Endothelial cell of umbilical vein (primary cell): Measurements from ENCODE around the gene SLC8A1. TPM values are rescaled to one million over a fixed set of nuclear protein-coding genes. Genes with fewer than 3 reads are reported as not detected.

Experiments used
- BruUV-seq: library from RNA; stranded (reverse); fragments of 400-500 nt; replicated peaks from 2 replicates; lab custom pipeline; 2021; lab: Mats Ljungman, UMichigan
- CTCF ChIA-PET: fragments of 300-600, 350-600 bp; sonication (Branson Sonifier 250); formaldehyde crosslinking; loops from one replicate; lab custom pipeline; 2021; ENCODE audit warnings: antibody characterized with exemption, inconsistent platforms; lab: Charles Lee
- POLR2A ChIA-PET: fragments of 300-600, 350-600 bp; sonication (Branson Sonifier 250); formaldehyde crosslinking; loops from one replicate; lab custom pipeline; 2021; ENCODE audit warnings: antibody characterized with exemption, inconsistent platforms; lab: Charles Lee
- DNase-seq: peaks from one replicate; pipeline ENCODE4 v3.0.0-alpha.2; 2011; ENCODE audit warnings: low read depth, low spot score
- FAIRE-seq: peaks from 2 replicates; lab custom pipeline; 2011; peaks lifted over from hg19 to GRCh38; lab: Jason Lieb, UNC
- H2AFZ ChIP-seq: 2 replicates; pipeline ENCODE4 v1.6.0; 2012; ENCODE audit warnings: low read depth, low read length, control low read depth, inconsistent platforms
- H3K27ac ChIP-seq: 2 replicates; pipeline ENCODE4 v1.5.1; 2011; ENCODE audit warnings: low read depth, mild to moderate bottlenecking, control low read depth, low read length, moderate library complexity; ENCODE audit not compliant: insufficient read depth
- H3K27me3 ChIP-seq, 2 experiments: 2 replicates each; pipeline versions ENCODE4 v1.6.0 to v1.6.1; 2011; ENCODE audit warnings: low read length in 2 of 2, mixed read lengths in 1 of 2; ENCODE audit not compliant: control insufficient read depth in 2 of 2, insufficient read depth in 2 of 2
- H3K36me3 ChIP-seq, 2 experiments: 2 replicates in 1 of 2; 3 replicates in 1 of 2; pipeline ENCODE4 v1.5.1; 2011; ENCODE audit warnings: low read length in 2 of 2, mild to moderate bottlenecking in 1 of 2, moderate library complexity in 1 of 2; ENCODE audit not compliant: control insufficient read depth in 2 of 2, insufficient read depth in 2 of 2; ENCODE audit errors: extremely low read depth in 1 of 2
- H3K4me1 ChIP-seq: 3 replicates; pipeline ENCODE4 v1.5.1; 2011; ENCODE audit warnings: mild to moderate bottlenecking, low read length; ENCODE audit not compliant: control insufficient read depth, insufficient read depth; ENCODE audit errors: extremely low read depth
- H3K4me2 ChIP-seq: 2 replicates; pipeline ENCODE4 v1.6.1; 2011; ENCODE audit warnings: low read length, control low read depth, mixed read lengths; ENCODE audit not compliant: insufficient read depth
- H3K4me3 ChIP-seq, 3 experiments: fragments of 200-600 bp in 1 of 3; sonication (generic), shearing (Covaris generic) in 1 of 3; replicated peaks in 1 of 3; 2 replicates each; pipeline ENCODE4 v1.5.1; 2011 to 2016; ENCODE audit warnings: control low read depth in 3 of 3, low read length in 3 of 3, mild to moderate bottlenecking in 2 of 3, inconsistent platforms in 1 of 3, low read depth in 1 of 3, moderate library complexity in 1 of 3; ENCODE audit not compliant: insufficient read depth in 1 of 3
- H3K79me2 ChIP-seq: 2 replicates; pipeline ENCODE4 v1.6.0; 2012; ENCODE audit warnings: low read length, inconsistent platforms; ENCODE audit not compliant: control insufficient read depth, insufficient read depth
- H3K9ac ChIP-seq: replicated peaks from 2 replicates; pipeline ENCODE3; 2011; ENCODE audit warnings: low read length, control low read depth; ENCODE audit not compliant: insufficient read depth; ENCODE audit errors: extremely low read depth
- H3K9me1 ChIP-seq: replicated peaks from 3 replicates; pipeline ENCODE4 v1.6.0; 2011; ENCODE audit warnings: mild to moderate bottlenecking, low read length; ENCODE audit not compliant: control insufficient read depth, insufficient read depth; ENCODE audit errors: extremely low read depth
- H3K9me3 ChIP-seq: replicated peaks from 2 replicates; pipeline ENCODE4 v1.5.1; 2012; ENCODE audit warnings: low read length, inconsistent platforms; ENCODE audit not compliant: control insufficient read depth, insufficient read depth
- H4K20me1 ChIP-seq: replicated peaks from 2 replicates; pipeline ENCODE3; 2011; ENCODE audit warnings: mild to moderate bottlenecking, low read length; ENCODE audit not compliant: control insufficient read depth, insufficient read depth; ENCODE audit errors: extremely low read depth
- CTCF ChIP-seq, 2 donors: IDR thresholded peaks; 1 replicate in 1 of 2; 2 replicates in 1 of 2; pipeline ENCODE4 v1.5.1; 2011; ENCODE audit warnings: low read length in 2 of 2, mild to moderate bottlenecking in 2 of 2, moderate library complexity in 2 of 2, control low read depth in 1 of 2, inconsistent platforms in 1 of 2, low read depth in 1 of 2; ENCODE audit not compliant: insufficient read depth in 1 of 2; ENCODE audit errors: extremely low read depth in 1 of 2
- EZH2 ChIP-seq: IDR thresholded peaks from 2 replicates; pipeline ENCODE4 v1.6.1; 2012; ENCODE audit warnings: borderline replicate concordance, low read depth, mild to moderate bottlenecking, moderate library complexity, low read length, inconsistent platforms; ENCODE audit not compliant: severe bottlenecking
- FOS ChIP-seq: IDR thresholded peaks from 2 replicates; pipeline ENCODE4 v1.6.1; 2011; ENCODE audit warnings: mild to moderate bottlenecking, low read length, moderate library complexity, borderline replicate concordance; ENCODE audit not compliant: insufficient read depth
- GATA2 ChIP-seq: IDR thresholded peaks from 2 replicates; pipeline ENCODE4 v1.7.0; 2011; ENCODE audit warnings: low read depth, mild to moderate bottlenecking, moderate library complexity, mixed read lengths, low read length; ENCODE audit not compliant: insufficient read length, insufficient read depth
- JUN ChIP-seq: IDR thresholded peaks from 2 replicates; pipeline ENCODE4 v1.6.1; 2011; ENCODE audit warnings: borderline replicate concordance, low read depth; ENCODE audit not compliant: insufficient read length, insufficient read depth
- MAX ChIP-seq: IDR thresholded peaks from 2 replicates; pipeline ENCODE4 v1.6.1; 2011; ENCODE audit not compliant: insufficient read depth, insufficient read length
- MYC ChIP-seq: IDR thresholded peaks from one replicate; pipeline ENCODE4 v1.6.1; 2011; ENCODE audit warnings: mild to moderate bottlenecking, low read depth, low read length
- POLR2A ChIP-seq: IDR thresholded peaks from 2 replicates; pipeline ENCODE4 v1.6.1; 2012; ENCODE audit warnings: low read depth, mild to moderate bottlenecking, control low read depth, low read length
- POLR2AphosphoS5 ChIP-seq: IDR thresholded peaks from 2 replicates; pipeline ENCODE4 v1.6.1; 2012; ENCODE audit warnings: low read depth, mild to moderate bottlenecking, control low read depth, low read length, moderate library complexity; ENCODE audit not compliant: insufficient read depth
- dilution Hi-C: fragments of 300-500 bp; cut with MboI; formaldehyde crosslinking; loops from one replicate; pipeline ENCODE4 v1.15.0; 2019; ENCODE audit warnings: low sequenced_read_pairs; ENCODE audit not compliant: extremely low pct_ligation_motif_present
- intact Hi-C: fragments of 100-400 bp; cut with micrococcal nuclease; formaldehyde crosslinking; loops from one replicate; pipeline ENCODE4 v1.10.0; 2022
- polyA plus RNA-seq, 4 experiments: library from polyadenylated mRNA; depleted of rRNA in 3 of 4; stranded (reverse) in 3 of 4; unstranded in 1 of 4; fragments of >200 nt; gene quantifications; 2 replicates each; pipeline versions ENCODE4 v1.2.1 to v1.2.3, GENCODE V29; 2011 to 2012; ENCODE audit warnings: missing spikeins in 1 of 4
- total RNA-seq: library from RNA; stranded (reverse); gene quantifications from 2 replicates; pipeline ENCODE4 v1.2.3, GENCODE V29; 2021

Gene SLC8A1
- total and polyA plus RNA-seq, 2 donors (not counting 3 experiments of a cell fraction or from before 2014, with no cell fraction given), result 0.19 to 1.8 TPM

- TF ChIP-seq GATA2 (no peak), JUN (no peak), EZH2 (no peak), POLR2AphosphoS5 (no peak), FOS (no peak), POLR2A (no peak), MYC (no peak), MAX (no peak), CTCF (IDR thresholded peaks at IDR 0.05; ENCODE audit: extremely low read depth in 1 of 2, insufficient read depth in 1 of 2, low read depth in 1 of 2, low read length in 2 of 2) (no peak)
- Histone ChIP-seq H3K4me1 (no peaks in the 10 kb centered on the region), H3K4me2 (no peak overlapping the region), H3K27ac (no peak overlapping the region), H3K79me2 (no peaks in the 10 kb centered on the region), H3K9me3 (no peaks in the 10 kb centered on the region), H2AFZ (no peak overlapping the region), H3K27me3 (no peaks in the 10 kb centered on the region), H3K36me3 (no peaks in the 10 kb centered on the region), H3K9ac (no peak overlapping the region), H3K4me3 (no peak overlapping the region), H3K9me1 (no peaks in the 10 kb centered on the region), H4K20me1 (no peaks in the 10 kb centered on the region)
- DNase-seq (no peak), FAIRE-seq (no peak)
- no TSS peak for BruUV-seq
- intact Hi-C loops, result no loop called here
- ChIA-PET CTCF (no interaction called here), POLR2A (no interaction called here)
- dilution Hi-C loops, result no loop called here
Measured at GRCh38 chr2:40361478-40361877, 90.4 kb downstream of the SLC8A1 start.
